GM19193 (cell line): ENCODE data around the gene INO80.

Experiments used
- POLR2A ChIP-seq: IDR thresholded peaks from 4 replicates; pipeline ENCODE4 v1.6.1; 2011; ENCODE audit not compliant: insufficient read depth, insufficient read length; ENCODE audit errors: extremely low read depth

INO80 gene, protein sequence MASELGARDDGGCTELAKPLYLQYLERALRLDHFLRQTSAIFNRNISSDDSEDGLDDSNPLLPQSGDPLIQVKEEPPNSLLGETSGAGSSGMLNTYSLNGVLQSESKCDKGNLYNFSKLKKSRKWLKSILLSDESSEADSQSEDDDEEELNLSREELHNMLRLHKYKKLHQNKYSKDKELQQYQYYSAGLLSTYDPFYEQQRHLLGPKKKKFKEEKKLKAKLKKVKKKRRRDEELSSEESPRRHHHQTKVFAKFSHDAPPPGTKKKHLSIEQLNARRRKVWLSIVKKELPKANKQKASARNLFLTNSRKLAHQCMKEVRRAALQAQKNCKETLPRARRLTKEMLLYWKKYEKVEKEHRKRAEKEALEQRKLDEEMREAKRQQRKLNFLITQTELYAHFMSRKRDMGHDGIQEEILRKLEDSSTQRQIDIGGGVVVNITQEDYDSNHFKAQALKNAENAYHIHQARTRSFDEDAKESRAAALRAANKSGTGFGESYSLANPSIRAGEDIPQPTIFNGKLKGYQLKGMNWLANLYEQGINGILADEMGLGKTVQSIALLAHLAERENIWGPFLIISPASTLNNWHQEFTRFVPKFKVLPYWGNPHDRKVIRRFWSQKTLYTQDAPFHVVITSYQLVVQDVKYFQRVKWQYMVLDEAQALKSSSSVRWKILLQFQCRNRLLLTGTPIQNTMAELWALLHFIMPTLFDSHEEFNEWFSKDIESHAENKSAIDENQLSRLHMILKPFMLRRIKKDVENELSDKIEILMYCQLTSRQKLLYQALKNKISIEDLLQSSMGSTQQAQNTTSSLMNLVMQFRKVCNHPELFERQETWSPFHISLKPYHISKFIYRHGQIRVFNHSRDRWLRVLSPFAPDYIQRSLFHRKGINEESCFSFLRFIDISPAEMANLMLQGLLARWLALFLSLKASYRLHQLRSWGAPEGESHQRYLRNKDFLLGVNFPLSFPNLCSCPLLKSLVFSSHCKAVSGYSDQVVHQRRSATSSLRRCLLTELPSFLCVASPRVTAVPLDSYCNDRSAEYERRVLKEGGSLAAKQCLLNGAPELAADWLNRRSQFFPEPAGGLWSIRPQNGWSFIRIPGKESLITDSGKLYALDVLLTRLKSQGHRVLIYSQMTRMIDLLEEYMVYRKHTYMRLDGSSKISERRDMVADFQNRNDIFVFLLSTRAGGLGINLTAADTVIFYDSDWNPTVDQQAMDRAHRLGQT (N-terminal part only)

DNA sequence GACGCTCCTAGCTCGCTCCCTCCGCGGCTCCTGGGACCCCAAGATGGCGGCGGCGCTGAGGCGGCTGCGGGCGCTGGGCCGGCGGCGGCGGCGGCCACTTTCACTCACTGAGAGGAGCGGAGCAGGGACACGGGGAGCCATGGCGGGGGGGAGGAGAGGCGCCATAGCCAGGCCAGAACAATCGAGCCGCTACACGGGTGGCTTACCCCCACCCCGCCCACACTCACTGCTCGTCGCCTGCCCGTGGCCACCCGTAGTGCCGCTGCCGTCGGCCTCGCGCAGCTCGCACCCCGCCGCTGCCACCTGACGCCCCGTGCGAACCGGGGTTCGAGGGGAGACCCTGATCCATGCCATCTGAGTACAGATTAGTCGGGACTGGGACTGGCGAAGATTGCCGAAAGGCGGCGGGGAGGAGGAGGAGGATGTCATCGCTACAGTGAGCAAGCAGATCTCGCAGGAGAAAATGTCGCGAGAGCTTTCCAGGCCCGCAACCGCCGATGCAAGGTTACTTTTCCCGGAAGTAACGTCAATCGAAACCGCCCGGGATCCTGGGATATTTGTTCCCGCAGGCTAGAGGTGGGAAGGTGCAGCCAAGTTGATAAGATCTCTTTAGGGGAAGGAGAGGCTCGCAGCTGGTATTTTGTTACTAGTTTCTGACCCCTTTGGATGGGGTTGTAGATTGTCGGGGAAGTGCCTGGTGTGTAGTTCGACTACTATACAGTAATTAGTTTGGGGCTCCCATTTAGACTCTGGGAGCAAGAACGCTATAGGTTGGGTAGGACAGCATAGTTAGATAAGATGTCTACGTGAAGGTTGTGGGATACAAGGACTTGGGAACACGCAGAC is at the start of gene INO80:
Gene INO80 (minus strand): TSS at position 165 of the 846 bp plus-strand sequence. CDS start 19,970 bp downstream, outside the sequence.
- peak; percentile 64 for TF ChIP-seq POLR2A

DNA sequence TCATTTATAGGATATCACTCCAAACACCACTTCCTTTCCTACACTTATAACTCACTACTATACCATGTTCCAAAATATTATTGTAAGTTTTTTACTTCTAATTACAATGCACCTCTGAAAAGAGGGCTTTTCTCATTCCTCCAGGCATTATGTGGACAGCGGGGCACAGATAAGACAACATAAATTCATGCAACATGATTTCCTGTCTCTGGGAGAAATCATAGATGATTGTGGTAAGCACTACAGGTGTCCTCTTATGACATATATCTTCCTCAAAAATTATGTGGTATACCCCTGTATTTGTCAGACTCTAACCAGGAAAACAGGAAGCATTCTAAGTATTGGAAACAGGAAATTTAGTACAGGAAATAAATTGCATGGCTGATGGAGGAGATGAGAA is 45.7 kb upstream of the INO80 start:
- TF ChIP-seq POLR2A, result no peak

- no peak for TF ChIP-seq POLR2A
These were observed 45.3 kb upstream of the INO80 start for GRCh38 chr15:41161336-41161735.

- TF ChIP-seq POLR2A, result no peak
These were observed 44.7 kb upstream of the INO80 start for GRCh38 chr15:41160639-41161315.

DNA sequence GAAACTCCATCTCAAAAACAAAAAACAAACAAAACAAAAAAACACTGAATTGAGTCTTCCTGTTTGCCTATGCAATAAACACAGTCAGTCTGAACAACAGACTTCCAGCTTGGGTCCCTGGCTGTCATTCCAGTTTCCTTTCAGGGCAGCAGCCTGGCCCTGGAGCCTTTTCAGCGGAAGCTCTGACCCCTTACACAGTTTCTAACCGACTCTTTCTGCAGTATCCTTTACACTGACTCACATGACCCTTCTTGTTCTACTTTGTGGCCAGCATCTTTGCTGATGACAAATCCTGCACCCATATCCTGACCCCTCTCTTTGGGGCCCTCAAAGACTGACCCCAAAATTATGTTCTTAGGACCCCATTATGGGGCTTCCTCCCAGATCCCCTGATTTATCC is 38.3 kb upstream of the INO80 start:
- TF ChIP-seq POLR2A, result no peak

DNA sequence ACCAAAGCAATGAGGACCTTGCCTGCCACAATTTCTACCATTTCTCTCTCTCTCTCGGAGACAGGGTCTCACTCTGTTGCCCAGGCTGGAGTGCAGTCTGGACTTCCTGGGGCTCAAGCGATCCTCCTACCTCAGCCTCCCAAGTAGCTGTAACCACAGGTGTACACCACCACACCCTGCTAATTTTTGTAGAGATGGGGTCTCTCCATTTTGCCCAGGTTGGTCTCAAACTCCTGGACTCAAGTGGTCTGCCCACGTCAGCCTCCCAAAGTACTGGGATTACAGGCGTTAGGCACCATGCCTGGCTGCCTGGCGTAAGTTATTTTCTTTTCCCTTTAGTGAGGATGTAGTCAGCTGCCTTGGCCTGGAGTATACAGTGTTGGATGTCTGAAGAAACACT is 37.7 kb upstream of the INO80 start:
- no peak for TF ChIP-seq POLR2A

GRCh38 chr15:41151451-41152005 is 35.4 kb upstream of the INO80 start:
- TF ChIP-seq POLR2A, result no peak

- no peak for TF ChIP-seq POLR2A
These were observed 34.2 kb upstream of the INO80 start for GRCh38 chr15:41150279-41150678.

- TF ChIP-seq POLR2A, result no peak
These were observed 32.0 kb upstream of the INO80 start for GRCh38 chr15:41148065-41148464.

GRCh38 chr15:41139619-41140018 is 23.5 kb upstream of the INO80 start:
- TF ChIP-seq POLR2A, result no peak

DNA sequence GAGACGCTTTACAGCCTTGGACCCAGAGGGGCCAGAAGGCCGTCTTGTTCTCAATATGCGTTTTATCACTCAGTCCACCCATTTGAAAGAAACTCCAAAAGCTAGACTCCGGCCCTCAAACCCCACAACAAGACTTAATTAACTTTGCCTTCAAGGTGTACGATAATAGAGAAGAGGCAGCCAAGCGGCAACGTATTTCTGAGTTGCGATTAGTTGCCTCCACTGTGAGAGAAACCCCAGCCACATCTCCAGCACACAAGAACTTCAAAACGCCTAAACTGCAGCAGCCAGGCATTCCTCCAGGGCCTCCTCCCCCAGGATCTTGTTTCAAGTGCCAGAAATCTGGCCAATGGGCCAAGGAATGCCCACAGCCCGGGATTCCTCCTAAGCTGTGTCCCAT is 17.4 kb upstream of the INO80 start:
- TF ChIP-seq POLR2A, result no peak

GRCh38 chr15:41128174-41128902 is 12.3 kb upstream of the INO80 start:
- no peak for TF ChIP-seq POLR2A

- TF ChIP-seq POLR2A, result no peak
These were observed 10.0 kb upstream of the INO80 start for GRCh38 chr15:41125931-41126642.
